DOHH2 (cell line): ENCODE data around the gene NKAIN2.
"Not testable (repeated sequence)": the region's sequence is repeated elsewhere in the genome, so short reads cannot be mapped to it uniquely, and the experiment has no call there.

Source experiments
- H3F3A ChIP-seq: fragments of 200-600 bp; sonication (generic), shearing (Covaris generic); 2 replicates; pipeline ENCODE4 v1.6.0; 2016; ENCODE audit warnings: antibody characterized with exemption, mild to moderate bottlenecking; ENCODE audit not compliant: control insufficient read depth, insufficient read depth
- H3K27ac ChIP-seq: fragments of 200-600 bp; sonication (generic); 2 replicates; pipeline ENCODE4 v1.5.1; 2014; ENCODE audit warnings: low read depth, mild to moderate bottlenecking, low read length, moderate library complexity
- H3K27me3 ChIP-seq: fragments of 200-600 bp; sonication (generic); 2 replicates; pipeline ENCODE4 v1.6.1; 2014; ENCODE audit warnings: mild to moderate bottlenecking, low read length, mixed read lengths; ENCODE audit not compliant: control insufficient read depth
- H3K36me3 ChIP-seq: fragments of 200-600 bp; sonication (generic); 2 replicates; pipeline ENCODE4 v1.6.1; 2014; ENCODE audit warnings: mild to moderate bottlenecking, low read length, moderate library complexity, mixed read lengths; ENCODE audit not compliant: control insufficient read depth
- H3K4me1 ChIP-seq: fragments of 200-600 bp; sonication (generic); 2 replicates; pipeline ENCODE4 v1.6.1; 2014; ENCODE audit warnings: mild to moderate bottlenecking, low read length, mixed read lengths; ENCODE audit not compliant: control insufficient read depth
- H3K4me2 ChIP-seq: fragments of 200-600 bp; sonication (generic); 2 replicates; pipeline ENCODE4 v1.6.0; 2014; ENCODE audit warnings: mild to moderate bottlenecking, low read length, moderate library complexity
- H3K4me3 ChIP-seq: fragments of 200-600 bp; sonication (generic); 2 replicates; pipeline ENCODE4 v1.5.1; 2014; ENCODE audit warnings: mild to moderate bottlenecking, low read length, mixed read lengths
- H3K79me2 ChIP-seq: fragments of 200-600 bp; sonication (generic); 2 replicates; pipeline ENCODE4 v1.6.1; 2014; ENCODE audit warnings: mild to moderate bottlenecking, low read length, mixed read lengths; ENCODE audit not compliant: control insufficient read depth
- H3K9me2 ChIP-seq: fragments of 200-600 bp; sonication (generic); replicated peaks from 2 replicates; pipeline ENCODE4 v1.6.1; 2014; ENCODE audit warnings: mild to moderate bottlenecking, low read length, mixed read lengths; ENCODE audit not compliant: control insufficient read depth
- H3K9me3 ChIP-seq: fragments of 200-600 bp; sonication (generic); 2 replicates; pipeline ENCODE4 v1.6.1; 2014; ENCODE audit warnings: antibody characterized with exemption, low read length, mixed read lengths; ENCODE audit not compliant: control insufficient read depth, insufficient read depth
- H4K20me1 ChIP-seq: fragments of 200-600 bp; sonication (generic); 2 replicates; pipeline ENCODE4 v1.6.0; 2014; ENCODE audit warnings: low read depth, mild to moderate bottlenecking, antibody characterized with exemption, low read length, moderate library complexity; ENCODE audit not compliant: control insufficient read depth, insufficient read depth
- EZH2phosphoT487 ChIP-seq: fragments of 200-600 bp; sonication (generic); IDR thresholded peaks from 2 replicates; pipeline ENCODE4 v1.6.1; 2017; ENCODE audit warnings: borderline replicate concordance, mild to moderate bottlenecking, antibody characterized with exemption, low read length, moderate library complexity, mixed read lengths
- TF ChIP-seq, protein P1 (sequence below): fragments of 200-600 bp; sonication (generic); IDR thresholded peaks from one replicate; pipeline ENCODE4 v1.5.1; 2014; ENCODE audit warnings: antibody characterized with exemption, mild to moderate bottlenecking, low read depth, low read length; ENCODE audit not compliant: poor library complexity, severe bottlenecking

Gene NKAIN2

DNA sequence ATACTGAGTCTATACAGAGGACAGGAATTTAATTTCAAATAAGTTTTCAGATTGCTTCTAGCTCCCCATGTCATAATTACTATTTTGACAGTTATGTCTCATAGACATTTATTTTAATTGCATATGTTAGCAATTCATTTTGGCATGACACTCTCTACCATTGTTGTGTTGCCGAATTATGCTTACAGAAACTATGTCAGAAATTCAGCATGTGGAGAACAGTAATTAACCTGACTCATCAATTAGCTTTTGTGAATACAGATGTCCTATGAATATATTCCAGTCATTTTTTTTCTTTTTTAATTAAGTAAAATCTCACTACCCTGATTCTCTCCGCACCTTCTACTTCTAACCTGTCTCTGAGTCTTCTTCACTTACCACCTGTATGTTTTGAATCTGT, 105.1 kb downstream of the NKAIN2 start:
- H3F3A ChIP-seq: no peaks in the 10 kb centered on the region
- H3K4me3 ChIP-seq: no peak overlapping the region
- no peaks in the 10 kb centered on the region for H3K9me3 ChIP-seq
- no peaks in the 10 kb centered on the region for H3K36me3 ChIP-seq
- H3K4me1 ChIP-seq: no peaks in the 10 kb centered on the region
- no peaks in the 10 kb centered on the region for H3K79me2 ChIP-seq
- no peak overlapping the region for H3K4me2 ChIP-seq
- no peak for TF ChIP-seq EZH2phosphoT487
- H3K9me2 ChIP-seq: no peaks in the 10 kb centered on the region
- H3K27ac ChIP-seq: no peak overlapping the region
- no peaks in the 10 kb centered on the region for H4K20me1 ChIP-seq
- H3K27me3 ChIP-seq: no peaks in the 10 kb centered on the region

DNA sequence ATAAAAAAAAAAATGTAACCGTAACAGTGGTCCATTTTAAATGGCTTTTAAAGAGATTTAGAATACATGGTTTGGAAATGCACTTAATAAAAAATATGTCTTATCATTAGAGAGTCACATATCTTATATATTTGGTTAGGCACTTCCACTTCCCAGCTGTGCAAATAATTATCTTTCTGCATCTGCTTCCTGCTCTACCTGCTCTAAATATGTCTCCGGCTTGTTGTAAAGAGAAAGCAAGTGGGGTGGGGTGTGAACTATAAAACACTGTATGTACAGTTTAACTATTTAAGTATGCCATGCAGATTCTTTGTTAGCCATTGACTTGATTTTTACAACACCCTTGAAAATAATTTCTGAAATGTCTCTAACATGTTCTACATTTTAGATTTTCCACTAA, 106.3 kb downstream of the NKAIN2 start:
- H3K4me2 ChIP-seq: no peak overlapping the region
- no peaks in the 10 kb centered on the region for H3K27me3 ChIP-seq
- no peaks in the 10 kb centered on the region for H3K36me3 ChIP-seq
- no peaks in the 10 kb centered on the region for H3K4me1 ChIP-seq
- H3K9me3 ChIP-seq: no peaks in the 10 kb centered on the region
- H3K9me2 ChIP-seq: no peaks in the 10 kb centered on the region
- H4K20me1 ChIP-seq: no peaks in the 10 kb centered on the region
- TF ChIP-seq EZH2phosphoT487: no peak
- TF ChIP-seq, protein P1, sequence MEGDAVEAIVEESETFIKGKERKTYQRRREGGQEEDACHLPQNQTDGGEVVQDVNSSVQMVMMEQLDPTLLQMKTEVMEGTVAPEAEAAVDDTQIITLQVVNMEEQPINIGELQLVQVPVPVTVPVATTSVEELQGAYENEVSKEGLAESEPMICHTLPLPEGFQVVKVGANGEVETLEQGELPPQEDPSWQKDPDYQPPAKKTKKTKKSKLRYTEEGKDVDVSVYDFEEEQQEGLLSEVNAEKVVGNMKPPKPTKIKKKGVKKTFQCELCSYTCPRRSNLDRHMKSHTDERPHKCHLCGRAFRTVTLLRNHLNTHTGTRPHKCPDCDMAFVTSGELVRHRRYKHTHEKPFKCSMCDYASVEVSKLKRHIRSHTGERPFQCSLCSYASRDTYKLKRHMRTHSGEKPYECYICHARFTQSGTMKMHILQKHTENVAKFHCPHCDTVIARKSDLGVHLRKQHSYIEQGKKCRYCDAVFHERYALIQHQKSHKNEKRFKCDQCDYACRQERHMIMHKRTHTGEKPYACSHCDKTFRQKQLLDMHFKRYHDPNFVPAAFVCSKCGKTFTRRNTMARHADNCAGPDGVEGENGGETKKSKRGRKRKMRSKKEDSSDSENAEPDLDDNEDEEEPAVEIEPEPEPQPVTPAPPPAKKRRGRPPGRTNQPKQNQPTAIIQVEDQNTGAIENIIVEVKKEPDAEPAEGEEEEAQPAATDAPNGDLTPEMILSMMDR: no peak
- H3K4me3 ChIP-seq: no peak overlapping the region
- H3K27ac ChIP-seq: no peak overlapping the region
- no peaks in the 10 kb centered on the region for H3F3A ChIP-seq
- H3K79me2 ChIP-seq: no peaks in the 10 kb centered on the region

DNA sequence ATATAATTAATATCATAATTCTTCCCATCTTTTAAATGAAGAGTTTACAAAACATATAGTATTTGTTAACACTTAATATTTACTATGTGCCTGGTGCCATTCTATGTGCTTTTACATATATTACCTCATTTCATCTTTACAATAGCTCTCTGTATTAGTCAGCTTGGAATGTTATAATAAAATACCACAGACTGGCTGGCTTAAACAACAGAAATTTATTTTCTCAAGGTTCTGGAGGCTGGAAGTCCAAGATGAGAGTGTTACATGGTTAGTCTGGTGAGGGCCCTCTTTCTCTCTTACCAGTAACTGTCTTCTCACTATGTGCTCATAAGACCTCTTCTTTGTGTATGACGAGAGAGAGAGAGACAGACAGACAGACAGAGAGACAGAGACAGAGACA, 110.2 kb downstream of the NKAIN2 start:
- Histone ChIP-seq H3K9me2 (no peaks in the 10 kb centered on the region), H3K27ac (no peak overlapping the region), H3K79me2 (no peaks in the 10 kb centered on the region), H3K4me3 (no peak overlapping the region), H3K9me3 (no peaks in the 10 kb centered on the region), H3F3A (no peaks in the 10 kb centered on the region), H4K20me1 (no peaks in the 10 kb centered on the region), H3K4me1 (no peaks in the 10 kb centered on the region), H3K36me3 (no peaks in the 10 kb centered on the region), H3K27me3 (no peaks in the 10 kb centered on the region), H3K4me2 (no peak overlapping the region)
- TF ChIP-seq EZH2phosphoT487: no peak
- TF ChIP-seq, protein P1: no peak

DNA sequence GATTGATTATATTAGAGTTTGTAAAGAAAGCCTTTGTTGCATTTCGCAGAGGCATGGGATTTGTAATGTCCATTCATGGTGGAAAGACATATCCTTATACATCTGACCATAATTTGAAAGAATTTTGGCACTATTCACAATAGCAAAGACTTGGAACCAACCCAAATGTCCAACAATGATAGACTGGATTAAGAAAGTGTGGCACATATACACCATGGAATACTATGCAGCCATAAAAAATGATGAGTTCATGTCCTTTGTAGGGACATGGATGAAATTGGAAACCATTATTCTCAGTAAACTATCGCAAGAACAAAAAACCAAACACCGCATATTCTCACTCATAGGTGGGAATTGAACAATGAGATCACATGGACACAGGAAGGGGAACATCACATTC, 119.7 kb downstream of the NKAIN2 start:
- H3K4me3 ChIP-seq, H3K27me3 ChIP-seq, H3K4me2 ChIP-seq, H3F3A ChIP-seq, H4K20me1 ChIP-seq, H3K27ac ChIP-seq, H3K9me2 ChIP-seq, H3K36me3 ChIP-seq, H3K9me3 ChIP-seq, H3K4me1 ChIP-seq, H3K79me2 ChIP-seq: not testable (repeated sequence)
